ENCODE measurements around the gene KLHDC10. TPM values are rescaled to one million over a fixed set of nuclear protein-coding genes. Genes with fewer than 3 reads are reported as not detected.
A peak's percentile ranks its signal among the peaks of the same experiment; 100 is the strongest.
"Not testable (repeated sequence)": the region's sequence is repeated elsewhere in the genome, so short reads cannot be mapped to it uniquely, and the experiment has no call there.

KLHDC10 gene
- total and polyA plus RNA-seq, 8 donors = 5.8 to 22.8 (median 20.9) TPM

- peaks cover 6 to 29% (median 29%) of the 10 kb centered on the region in 3 donors for H3K4me1 ChIP-seq
- TF ChIP-seq CTCF (IDR thresholded peaks at IDR 0.05) = no peak
- H3K4me3 ChIP-seq = no peak overlapping the region
- intact Hi-C loops (cut with DNase I) = no loop called here
- peak overlapping the region in 1 of 4 donors; percentile 53 for H3K27ac ChIP-seq
- ATAC-seq (no peak), DNase-seq (no peak), FAIRE-seq (no peak)
- 93 to 97% methylated on average over 2 of the region's 2 CpGs for WGBS, 2 donors
- peaks cover 0 to 5% (median 0%) of the 10 kb centered on the region in 3 donors for H3K36me3 ChIP-seq
- no peaks in the 10 kb centered on the region for H3K9me3 ChIP-seq
- no peaks in the 10 kb centered on the region for H3K27me3 ChIP-seq
Observed at GRCh38 chr7:130114776-130115175, 44.4 kb downstream of the KLHDC10 start.

- H3K4me1 ChIP-seq = peaks cover 1 to 15% (median 14%) of the 10 kb centered on the region in 3 donors
- peaks cover 5 to 17% (median 7%) of the 10 kb centered on the region in 3 donors for H3K36me3 ChIP-seq
- no peak for ATAC-seq
- H3K27me3 ChIP-seq = no peaks in the 10 kb centered on the region
- no peak overlapping the region for H3K4me3 ChIP-seq
- H3K9me3 ChIP-seq = no peaks in the 10 kb centered on the region
- TF ChIP-seq CTCF (IDR thresholded peaks at IDR 0.05) = no peak
- WGBS, 2 donors = 78 to 95% methylated on average over 5 of the region's 5 CpGs
- H3K27ac ChIP-seq = no peak overlapping the region
- intact Hi-C loops (cut with DNase I) = no loop called here
- FAIRE-seq = no peak
- DNase-seq = no peak
Observed at GRCh38 chr7:130118294-130118693, 48.0 kb downstream of the KLHDC10 start.

- peaks cover 0 to 10% (median 9%) of the 10 kb centered on the region in 3 donors for H3K4me1 ChIP-seq
- no peak for TF ChIP-seq CTCF (IDR thresholded peaks at IDR 0.05)
- DNase-seq (no peak), ATAC-seq (no peak), FAIRE-seq (no peak)
- intact Hi-C loops (cut with DNase I) = no loop called here
- no peaks in the 10 kb centered on the region for H3K27me3 ChIP-seq
- H3K36me3 ChIP-seq = peaks cover 5 to 22% (median 7%) of the 10 kb centered on the region in 3 donors
- no peak overlapping the region for H3K4me3 ChIP-seq
- 97 to 100% methylated on average over 4 of the region's 4 CpGs for WGBS, 2 donors
- no peaks in the 10 kb centered on the region for H3K9me3 ChIP-seq
- no peak overlapping the region for H3K27ac ChIP-seq
Observed at GRCh38 chr7:130118801-130119200, 48.5 kb downstream of the KLHDC10 start.

GRCh38 chr7:130123501-130123900, 53.2 kb downstream of the KLHDC10 start:
- H3K9me3 ChIP-seq = no peaks in the 10 kb centered on the region
- DNase-seq (no peak), FAIRE-seq (no peak), ATAC-seq (no peak)
- H3K4me3 ChIP-seq = no peak overlapping the region
- TF ChIP-seq CTCF (IDR thresholded peaks at IDR 0.05) = no peak
- no peaks in the 10 kb centered on the region for H3K4me1 ChIP-seq
- H3K27me3 ChIP-seq = no peaks in the 10 kb centered on the region
- peaks cover 6 to 52% (median 16%) of the 10 kb centered on the region in 3 donors for H3K36me3 ChIP-seq
- no peak overlapping the region for H3K27ac ChIP-seq
- intact Hi-C loops (cut with DNase I) = no loop called here

GRCh38 chr7:130124711-130125110, 54.4 kb downstream of the KLHDC10 start:
- ATAC-seq (no peak), FAIRE-seq (no peak), DNase-seq (no peak)
- Histone ChIP-seq H3K4me3 (no peak overlapping the region), H3K27me3 (no peaks in the 10 kb centered on the region), H3K4me1 (no peaks in the 10 kb centered on the region), H3K36me3 (peaks cover 6 to 59% (median 18%) of the 10 kb centered on the region in 3 donors), H3K27ac (no peak overlapping the region), H3K9me3 (no peaks in the 10 kb centered on the region)
- WGBS, 2 donors = 93 to 96% methylated on average over 2 of the region's 2 CpGs
- no peak for TF ChIP-seq CTCF (IDR thresholded peaks at IDR 0.05)
- intact Hi-C loops (cut with DNase I) = no loop called here

- ATAC-seq; H3K27me3 ChIP-seq; intact Hi-C loops (cut with DNase I); DNase-seq; H3K4me3 ChIP-seq; FAIRE-seq; H3K9me3 ChIP-seq; H3K4me1 ChIP-seq: not testable (repeated sequence)
- Histone ChIP-seq H3K27ac (peak overlapping the region in 2 of 4 donors; percentile 6 to 21), H3K36me3 (peaks cover 6 to 74% (median 26%) of the 10 kb centered on the region in 3 donors)
- 92 to 98% methylated on average over 3 of the region's 3 CpGs for whole genome bisulfite sequencing, 2 donors
Observed at GRCh38 chr7:130126840-130127239, 56.5 kb downstream of the KLHDC10 start.
